Posterior vena cava (tissue), 2 donors: ENCODE results near the gene AACS. TPM values are rescaled to one million over a fixed set of nuclear protein-coding genes. Genes with fewer than 3 reads are reported as not detected.

Source experiments
- DNase-seq: peaks from one replicate; pipeline ENCODE4 v3.0.0-alpha.2; 2020; ENCODE audit warnings: low spot score
- intact Hi-C, 2 donors: fragments of 100-400 bp; cut with DNase I; formaldehyde crosslinking; loops; one replicate each; pipeline versions ENCODE4 v1.14.1 to v1.14.2; 2022 to 2023
- total RNA-seq, 2 donors: library from RNA; stranded (reverse); fragmentation: NEBNext Ultra II Directional; extraction: Animal tissue kit (Norgen Biotek cat#: 25700); gene quantifications; one replicate each; pipeline ENCODE4 v1.2.1, GENCODE V29; 2021
- donor health status: DM: yes; HTN: yes; CAD: no.
- donor health status: DM: yes; HTN: yes; CAD: no.

AACS gene
- total RNA-seq, 2 donors from 2014 or later: 9.7 to 11.7 TPM

GRCh38 chr12:125169870-125170269, 104.6 kb downstream of the AACS start:
- intact Hi-C loops: no loop called here
- DNase-seq: peak; percentile 54

- intact Hi-C loops: no loop called here
- no peak for DNase-seq
Observed at GRCh38 chr12:125171267-125171666, 106.0 kb downstream of the AACS start.

GRCh38 chr12:125172231-125172850, 107.1 kb downstream of the AACS start:
- intact Hi-C loops: no loop called here
- peak; percentile 63 for DNase-seq

- DNase-seq: no peak
- intact Hi-C loops: no loop called here
Observed at GRCh38 chr12:125175576-125175975, 110.3 kb downstream of the AACS start.

GRCh38 chr12:125178222-125178621, 113.0 kb downstream of the AACS start:
- no peak for DNase-seq
- intact Hi-C loops: no loop called here

- DNase-seq: no peak
- intact Hi-C loops: no loop called here
Observed at GRCh38 chr12:125180144-125180543, 114.9 kb downstream of the AACS start.

- intact Hi-C loops: no loop called here
- no peak for DNase-seq
Observed at GRCh38 chr12:125181107-125181506, 115.9 kb downstream of the AACS start.

GRCh38 chr12:125183187-125184067, 118.2 kb downstream of the AACS start:
- DNase-seq: peak; percentile 91

GRCh38 chr12:125184213-125184967, 119.2 kb downstream of the AACS start:
- DNase-seq: no peak
- intact Hi-C loops: no loop called here

More at GRCh38 chr12:125183187-125184067, 118.2 kb downstream of the AACS start:
- intact Hi-C loops: no loop called here

- DNase-seq: no peak
- intact Hi-C loops: loop anchor here in 1 of 2 donors (1.0 kb wide), 1 partner anchor 29 kb away; no protein-coding TSS in a partner anchor
Observed at GRCh38 chr12:125185311-125185739, 120.1 kb downstream of the AACS start.

- no peak for DNase-seq
- intact Hi-C loops: loop anchor here in 1 of 2 donors (1.0 kb wide), 1 partner anchor 28 kb away; no protein-coding TSS in a partner anchor
Observed at GRCh38 chr12:125185740-125186470, 120.7 kb downstream of the AACS start, which contains the start of gene TMEM132B. TSS of gene TMEM132B (plus strand) at chr12:125186386.

GRCh38 chr12:125186471-125187147, 121.4 kb downstream of the AACS start:
- intact Hi-C loops: no loop called here
- DNase-seq: no peak

GRCh38 chr12:125187148-125187745, 122.0 kb downstream of the AACS start:
- intact Hi-C loops: no loop called here
- DNase-seq: no peak

- no peak for DNase-seq
- intact Hi-C loops: no loop called here
Observed at GRCh38 chr12:125187780-125188741, 122.8 kb downstream of the AACS start.

- no peak for DNase-seq
- intact Hi-C loops: no loop called here
Observed at GRCh38 chr12:125189015-125189414, 123.8 kb downstream of the AACS start.

GRCh38 chr12:125189502-125189901, 124.3 kb downstream of the AACS start:
- DNase-seq: no peak
- intact Hi-C loops: no loop called here
